K562 (cell line): ENCODE measurements around the gene CD47. TPM values are rescaled to one million over a fixed set of nuclear protein-coding genes. Genes with fewer than 3 reads are reported as not detected.

Source experiments
- BRF1 ChIP-seq: IDR thresholded peaks from 3 replicates; pipeline ENCODE4 v1.6.1; 2011; ENCODE audit warnings: borderline replicate concordance, mild to moderate bottlenecking; ENCODE audit not compliant: insufficient read length; ENCODE audit errors: extremely low read depth
- E2F4 ChIP-seq: sonication (generic); formaldehyde crosslinking; IDR thresholded peaks from 2 replicates; pipeline ENCODE4 v1.8.0; 2022; ENCODE audit warnings: mild to moderate bottlenecking, low read depth, missing genetic modification reagents
- KAT2B ChIP-seq: IDR thresholded peaks from one replicate; pipeline ENCODE4 v1.6.1; 2012; ENCODE audit warnings: low read depth, mild to moderate bottlenecking, control low read depth, inconsistent platforms, low read length, moderate library complexity
- KDM2B ChIP-seq: fragments of 250-450 bp; sonication (Bioruptor Pico); IDR thresholded peaks from 2 replicates; pipeline ENCODE4 v1.8.0; 2021; ENCODE audit warnings: mild to moderate bottlenecking, moderate library complexity
- MCM5 ChIP-seq: fragments of 450-650 bp; IDR thresholded peaks from 2 replicates; pipeline ENCODE4 v1.6.1; 2016; ENCODE audit warnings: low read depth
- NFXL1 ChIP-seq: fragments of 450-650 bp; formaldehyde crosslinking; IDR thresholded peaks from 2 replicates; pipeline ENCODE4 v1.4.0; 2021; ENCODE audit warnings: mild to moderate bottlenecking
- PHF8 ChIP-seq: fragments of 200-600 bp; sonication (generic); IDR thresholded peaks from 2 replicates; pipeline ENCODE4 v1.6.1; 2012; ENCODE audit warnings: mixed run types, mild to moderate bottlenecking, inconsistent platforms, low read length, moderate library complexity, borderline replicate concordance
- TFAP4 ChIP-seq: sonication (generic); formaldehyde crosslinking; IDR thresholded peaks from 2 replicates; pipeline ENCODE4 v1.8.0; 2022; ENCODE audit warnings: missing genetic modification reagents, mild to moderate bottlenecking, moderate library complexity, borderline replicate concordance
- TGIF2 ChIP-seq: sonication (generic); formaldehyde crosslinking; IDR thresholded peaks from 2 replicates; pipeline ENCODE4 v1.8.1; 2022; ENCODE audit warnings: mild to moderate bottlenecking, missing genetic modification reagents, moderate library complexity
- THAP12 ChIP-seq: fragments of 250-450 bp; sonication (Bioruptor Pico); IDR thresholded peaks from 2 replicates; pipeline ENCODE4 v1.9.0; 2021; ENCODE audit warnings: mild to moderate bottlenecking, inconsistent platforms
- ZFP30 ChIP-seq: fragments of 250-450 bp; sonication (Bioruptor Pico); IDR thresholded peaks from 2 replicates; pipeline ENCODE4 v1.8.0; 2022; ENCODE audit warnings: moderate library complexity, mild to moderate bottlenecking, inconsistent platforms, borderline replicate concordance
- ZNF583 ChIP-seq: fragments of 250-450 bp; sonication (Bioruptor Pico); IDR thresholded peaks from 2 replicates; pipeline ENCODE4 v1.4.0; 2020
- ZNF717 ChIP-seq: fragments of 250-450 bp; sonication (Bioruptor Pico); IDR thresholded peaks from 2 replicates; pipeline ENCODE4 v1.5.0; 2021
- polyA plus RNA-seq, 8 experiments: library from polyadenylated mRNA; depleted of rRNA in 4 of 8; stranded (reverse) in 5 of 8; unstranded in 3 of 8; fragments of >200 nt; fragmentation: Nextera tagmentation in 2 of 8; fragmentation: Illumina TruSeq in 1 of 8; extraction: Ambion mirVana in 2 of 8; extraction: Trizol in 1 of 8; gene quantifications; 2 replicates each; pipeline versions ENCODE4 v1.2.1 to v1.2.3, GENCODE V29; 2011 to 2014; ENCODE audit warnings: inconsistent platforms in 1 of 8, missing spikeins in 1 of 8
- total RNA-seq, 7 experiments: library from RNA; depleted of rRNA in 6 of 7; stranded (reverse); fragments of >200 nt in 6 of 7; fragmentation: Illumina TruSeq in 2 of 7; extraction: Trizol in 2 of 7; gene quantifications; 2 replicates each; pipeline versions ENCODE4 v1.2.1 to v1.2.3, GENCODE V29; 2011 to 2021; ENCODE audit warnings: low replicate concordance in 1 of 7

Gene CD47
- total and polyA plus RNA-seq, 9 of the 15 experiments (the other 6 are each of a cell fraction or from before 2014, with no cell fraction given), result 10.2 to 62.6 (median 36.3) TPM

- TF ChIP-seq PHF8, result no peak
- no peak for TF ChIP-seq E2F4 (CRISPR knock-in tag)
- TF ChIP-seq THAP12 (CRISPR knock-in tag), result no peak
- TF ChIP-seq NFXL1, result no peak
- no peak for TF ChIP-seq MCM5
- no peak for TF ChIP-seq KAT2B
- no peak for TF ChIP-seq TFAP4 (CRISPR knock-in tag)
- no peak for TF ChIP-seq ZNF717 (CRISPR knock-in tag)
- no peak for TF ChIP-seq KDM2B (CRISPR knock-in tag)
- no peak for TF ChIP-seq BRF1
- TF ChIP-seq ZNF583, result no peak
- TF ChIP-seq ZFP30 (CRISPR knock-in tag), result no peak
- TF ChIP-seq TGIF2 (CRISPR knock-in tag), result no peak
These were observed 2.1 kb downstream of the CD47 start (continued) for GRCh38 chr3:108088697-108089096.
